Endothelial cell of hepatic sinusoid (primary cell): Measurements from ENCODE around the gene MYO15A.

Source experiments
- in situ Hi-C: cut with HindIII; loops from 2 replicates; pipeline ENCODE4 v1.10.0; 2017; ENCODE audit warnings: low sequenced_read_pairs

MYO15A gene

GRCh38 chr17:18182110-18182977 lies 73.8 kb downstream of the MYO15A start:
- in situ Hi-C loops: no loop called here

GRCh38 chr17:18182978-18183333 lies 74.4 kb downstream of the MYO15A start:
- in situ Hi-C loops: no loop called here

- in situ Hi-C loops: no loop called here
Measured at GRCh38 chr17:18183334-18184142, 75.0 kb downstream of the MYO15A start, which contains the start of gene ALKBH5. Gene ALKBH5, plus strand, starts transcription at chr17:18183828. Its CDS starts 416 bp downstream, at chr17:18184244.

GRCh38 chr17:18184143-18185031 lies 75.8 kb downstream of the MYO15A start:
- in situ Hi-C loops: no loop called here

- in situ Hi-C loops: no loop called here
Measured at GRCh38 chr17:18185391-18185790, 76.8 kb downstream of the MYO15A start.

GRCh38 chr17:18185832-18186626 lies 77.5 kb downstream of the MYO15A start:
- in situ Hi-C loops: no loop called here

- in situ Hi-C loops: no loop called here
Measured at GRCh38 chr17:18186627-18186982, 78.0 kb downstream of the MYO15A start.

- in situ Hi-C loops: no loop called here
Measured at GRCh38 chr17:18187226-18187625, 78.7 kb downstream of the MYO15A start.

- in situ Hi-C loops: no loop called here
Measured at GRCh38 chr17:18187821-18188761, 79.5 kb downstream of the MYO15A start.

- in situ Hi-C loops: no loop called here
Measured at GRCh38 chr17:18190628-18191235, 82.2 kb downstream of the MYO15A start.

- in situ Hi-C loops: no loop called here
Measured at GRCh38 chr17:18191236-18191667, 82.7 kb downstream of the MYO15A start.

GRCh38 chr17:18191967-18192366 lies 83.4 kb downstream of the MYO15A start:
- in situ Hi-C loops: no loop called here

GRCh38 chr17:18194394-18194793 lies 85.8 kb downstream of the MYO15A start:
- in situ Hi-C loops: no loop called here

GRCh38 chr17:18194804-18195203 lies 86.2 kb downstream of the MYO15A start:
- in situ Hi-C loops: no loop called here

GRCh38 chr17:18195246-18195645 lies 86.7 kb downstream of the MYO15A start:
- in situ Hi-C loops: no loop called here

- in situ Hi-C loops: no loop called here
Measured at GRCh38 chr17:18197535-18198194, 89.1 kb downstream of the MYO15A start.

- in situ Hi-C loops: no loop called here
Measured at GRCh38 chr17:18198530-18198929, 90.0 kb downstream of the MYO15A start.

- in situ Hi-C loops: no loop called here
Measured at GRCh38 chr17:18201108-18201507, 92.6 kb downstream of the MYO15A start.
